HCT116 (cell line): Measurements from ENCODE around the gene ARHGAP9. TPM values are rescaled to one million over a fixed set of nuclear protein-coding genes. Genes with fewer than 3 reads are reported as not detected.

Source experiments
- ATAC-seq: fragments of 200-7000 bp; cut with Tn5 transposase; 2 replicates; pipeline ENCODE4 v1.9.1; 2020; ENCODE audit warnings: mild to moderate bottlenecking, moderate library complexity
- BruUV-seq: library from RNA; stranded (reverse); fragments of 400-500 nt; replicated peaks from 2 replicates; lab custom pipeline; 2021; lab: Mats Ljungman, UMichigan
- CTCF ChIA-PET: fragments of 300-600 bp; sonication (Branson Sonifier 250); formaldehyde crosslinking; loops from one replicate; lab custom pipeline; 2021; ENCODE audit warnings: antibody characterized with exemption; lab: Charles Lee
- POLR2A ChIA-PET: fragments of 300-600, 350-600 bp; sonication (Branson Sonifier 250); formaldehyde crosslinking; loops from one replicate; lab custom pipeline; 2021; ENCODE audit warnings: antibody characterized with exemption; lab: Charles Lee
- RAD21 ChIA-PET, 2 experiments: fragments of 300-600 bp; sonication (Branson Sonifier 250); formaldehyde crosslinking; loops; one replicate each; lab custom pipeline; 2023; ENCODE audit warnings: low total read pairs in 2 of 2; ENCODE audit not compliant: uncharacterized antibody in 2 of 2, unreplicated experiment in 2 of 2, low non-redundant PET in 1 of 2; lab: Charles Lee
- DNase-seq: peaks from one replicate; pipeline ENCODE4 v3.0.0-alpha.2; 2010; ENCODE audit warnings: low read depth, low spot score
- H2AFZ ChIP-seq: fragments of 200-600 bp; shearing (Covaris generic), sonication (generic); 2 replicates; pipeline ENCODE4 v1.6.1; 2017; ENCODE audit warnings: low read depth, mixed run types, mixed read lengths, antibody characterized with exemption, low read length; ENCODE audit not compliant: poor library complexity, severe bottlenecking
- H3K27ac ChIP-seq: 2 replicates; pipeline ENCODE4 v1.5.1; 2012; ENCODE audit warnings: low read depth, low read length
- H3K27me3 ChIP-seq: fragments of 200-600 bp; sonication (generic); 2 replicates; pipeline ENCODE4 v1.6.1; 2016; ENCODE audit warnings: mixed run types, low read length, mixed read lengths; ENCODE audit not compliant: insufficient read depth
- H3K36me3 ChIP-seq, 2 experiments: fragments of 200-500 bp in 1 of 2; fragments of 200-600 bp in 1 of 2; sonication (Bioruptor generic) in 1 of 2; sonication (generic) in 1 of 2; 2 replicates each; pipeline versions ENCODE4 v1.5.1 to v1.6.1; 2014 to 2016; ENCODE audit warnings: low read length in 2 of 2, inconsistent platforms in 1 of 2, mixed read lengths in 1 of 2, mixed run types in 1 of 2; ENCODE audit not compliant: insufficient read depth in 2 of 2, control insufficient read depth in 1 of 2
- H3K4me1 ChIP-seq, 2 experiments: fragments of 200-600 bp in 1 of 2; sonication (generic) in 1 of 2; 2 replicates each; pipeline versions ENCODE4 v1.5.1 to v1.6.1; 2012 to 2017; ENCODE audit warnings: low read length in 2 of 2, inconsistent platforms in 1 of 2, mild to moderate bottlenecking in 1 of 2, mixed read lengths in 1 of 2, mixed run types in 1 of 2, moderate library complexity in 1 of 2; ENCODE audit not compliant: insufficient read depth in 2 of 2, control insufficient read depth in 1 of 2
- H3K4me2 ChIP-seq: fragments of 200-600 bp; sonication (generic); 2 replicates; pipeline ENCODE4 v1.6.1; 2017; ENCODE audit warnings: mixed run types, low read length, mixed read lengths
- H3K4me3 ChIP-seq, 2 experiments: fragments of 200-600 bp in 1 of 2; sonication (generic) in 1 of 2; replicated peaks in 1 of 2; 2 replicates each; pipeline ENCODE4 v1.5.1; 2011 to 2016; ENCODE audit warnings: low read length in 2 of 2, control low read depth in 1 of 2, low read depth in 1 of 2, mild to moderate bottlenecking in 1 of 2, mixed read lengths in 1 of 2, mixed run types in 1 of 2
- H3K79me2 ChIP-seq: fragments of 200-600 bp; sonication (generic); 2 replicates; pipeline ENCODE4 v1.6.1; 2017; ENCODE audit warnings: mild to moderate bottlenecking, mixed run types, low read length, moderate library complexity, mixed read lengths; ENCODE audit not compliant: insufficient read depth
- H3K9ac ChIP-seq: fragments of 200-600 bp; sonication (generic); 2 replicates; pipeline ENCODE4 v1.6.1; 2016; ENCODE audit warnings: low read length, mixed read lengths
- H3K9me2 ChIP-seq: fragments of 200-600 bp; sonication (generic), shearing (Covaris generic); 2 replicates; pipeline ENCODE4 v1.6.1; 2017; ENCODE audit warnings: mixed run types, mild to moderate bottlenecking, moderate library complexity; ENCODE audit not compliant: insufficient read depth
- H3K9me3 ChIP-seq, 2 experiments: fragments of 200-500 bp in 1 of 2; fragments of 200-600 bp in 1 of 2; sonication (Bioruptor generic) in 1 of 2; sonication (generic) in 1 of 2; 2 replicates each; pipeline ENCODE4 v1.6.1; 2014 to 2017; ENCODE audit warnings: low read length in 2 of 2, mixed read lengths in 2 of 2, inconsistent platforms in 1 of 2, low read depth in 1 of 2, mild to moderate bottlenecking in 1 of 2, mixed run types in 1 of 2, moderate library complexity in 1 of 2; ENCODE audit not compliant: control insufficient read depth in 1 of 2, insufficient read depth in 1 of 2
- H4K20me1 ChIP-seq: fragments of 200-600 bp; sonication (generic), shearing (Covaris generic); 2 replicates; pipeline ENCODE4 v1.6.1; 2017; ENCODE audit warnings: mixed run types, mild to moderate bottlenecking, moderate library complexity; ENCODE audit not compliant: insufficient read depth
- RAD21 ChIP-seq: IDR thresholded peaks from 2 replicates; pipeline ENCODE4 v1.6.1; 2012; ENCODE audit warnings: low read depth, mild to moderate bottlenecking
- intact Hi-C: fragments of 100-400 bp; cut with micrococcal nuclease; formaldehyde crosslinking; loops from 2 replicates; pipeline ENCODE4 v1.10.0; 2022
- total RNA-seq: library from RNA; stranded (reverse); gene quantifications from one replicate; pipeline ENCODE4 v1.2.1, GENCODE V29; 2021; ENCODE audit not compliant: unreplicated experiment
- TF ChIP-seq, protein P1 (sequence below): IDR thresholded peaks from 2 replicates; pipeline ENCODE4 v1.6.1; 2012; ENCODE audit warnings: low read depth

ARHGAP9 gene
- total RNA-seq, 1 experiment from 2014 or later: 0.84 TPM

DNA sequence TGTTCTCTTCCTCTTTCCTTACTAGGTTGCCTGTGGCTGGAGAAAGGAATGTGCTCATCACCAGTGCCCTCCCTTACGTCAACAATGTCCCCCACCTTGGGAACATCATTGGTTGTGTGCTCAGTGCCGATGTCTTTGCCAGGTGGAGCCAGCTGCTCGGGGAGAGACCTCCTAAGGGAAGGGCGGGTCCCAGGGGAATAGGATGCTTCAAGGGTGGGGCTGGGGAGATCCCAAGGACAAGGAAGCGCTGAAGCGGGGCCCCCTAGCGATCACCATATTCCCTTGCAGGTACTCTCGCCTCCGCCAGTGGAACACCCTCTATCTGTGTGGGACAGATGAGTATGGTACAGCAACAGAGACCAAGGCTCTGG is 18.5 kb upstream of the ARHGAP9 start (continued):
- TF ChIP-seq, protein P1, sequence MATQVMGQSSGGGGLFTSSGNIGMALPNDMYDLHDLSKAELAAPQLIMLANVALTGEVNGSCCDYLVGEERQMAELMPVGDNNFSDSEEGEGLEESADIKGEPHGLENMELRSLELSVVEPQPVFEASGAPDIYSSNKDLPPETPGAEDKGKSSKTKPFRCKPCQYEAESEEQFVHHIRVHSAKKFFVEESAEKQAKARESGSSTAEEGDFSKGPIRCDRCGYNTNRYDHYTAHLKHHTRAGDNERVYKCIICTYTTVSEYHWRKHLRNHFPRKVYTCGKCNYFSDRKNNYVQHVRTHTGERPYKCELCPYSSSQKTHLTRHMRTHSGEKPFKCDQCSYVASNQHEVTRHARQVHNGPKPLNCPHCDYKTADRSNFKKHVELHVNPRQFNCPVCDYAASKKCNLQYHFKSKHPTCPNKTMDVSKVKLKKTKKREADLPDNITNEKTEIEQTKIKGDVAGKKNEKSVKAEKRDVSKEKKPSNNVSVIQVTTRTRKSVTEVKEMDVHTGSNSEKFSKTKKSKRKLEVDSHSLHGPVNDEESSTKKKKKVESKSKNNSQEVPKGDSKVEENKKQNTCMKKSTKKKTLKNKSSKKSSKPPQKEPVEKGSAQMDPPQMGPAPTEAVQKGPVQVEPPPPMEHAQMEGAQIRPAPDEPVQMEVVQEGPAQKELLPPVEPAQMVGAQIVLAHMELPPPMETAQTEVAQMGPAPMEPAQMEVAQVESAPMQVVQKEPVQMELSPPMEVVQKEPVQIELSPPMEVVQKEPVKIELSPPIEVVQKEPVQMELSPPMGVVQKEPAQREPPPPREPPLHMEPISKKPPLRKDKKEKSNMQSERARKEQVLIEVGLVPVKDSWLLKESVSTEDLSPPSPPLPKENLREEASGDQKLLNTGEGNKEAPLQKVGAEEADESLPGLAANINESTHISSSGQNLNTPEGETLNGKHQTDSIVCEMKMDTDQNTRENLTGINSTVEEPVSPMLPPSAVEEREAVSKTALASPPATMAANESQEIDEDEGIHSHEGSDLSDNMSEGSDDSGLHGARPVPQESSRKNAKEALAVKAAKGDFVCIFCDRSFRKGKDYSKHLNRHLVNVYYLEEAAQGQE: no peak

DNA sequence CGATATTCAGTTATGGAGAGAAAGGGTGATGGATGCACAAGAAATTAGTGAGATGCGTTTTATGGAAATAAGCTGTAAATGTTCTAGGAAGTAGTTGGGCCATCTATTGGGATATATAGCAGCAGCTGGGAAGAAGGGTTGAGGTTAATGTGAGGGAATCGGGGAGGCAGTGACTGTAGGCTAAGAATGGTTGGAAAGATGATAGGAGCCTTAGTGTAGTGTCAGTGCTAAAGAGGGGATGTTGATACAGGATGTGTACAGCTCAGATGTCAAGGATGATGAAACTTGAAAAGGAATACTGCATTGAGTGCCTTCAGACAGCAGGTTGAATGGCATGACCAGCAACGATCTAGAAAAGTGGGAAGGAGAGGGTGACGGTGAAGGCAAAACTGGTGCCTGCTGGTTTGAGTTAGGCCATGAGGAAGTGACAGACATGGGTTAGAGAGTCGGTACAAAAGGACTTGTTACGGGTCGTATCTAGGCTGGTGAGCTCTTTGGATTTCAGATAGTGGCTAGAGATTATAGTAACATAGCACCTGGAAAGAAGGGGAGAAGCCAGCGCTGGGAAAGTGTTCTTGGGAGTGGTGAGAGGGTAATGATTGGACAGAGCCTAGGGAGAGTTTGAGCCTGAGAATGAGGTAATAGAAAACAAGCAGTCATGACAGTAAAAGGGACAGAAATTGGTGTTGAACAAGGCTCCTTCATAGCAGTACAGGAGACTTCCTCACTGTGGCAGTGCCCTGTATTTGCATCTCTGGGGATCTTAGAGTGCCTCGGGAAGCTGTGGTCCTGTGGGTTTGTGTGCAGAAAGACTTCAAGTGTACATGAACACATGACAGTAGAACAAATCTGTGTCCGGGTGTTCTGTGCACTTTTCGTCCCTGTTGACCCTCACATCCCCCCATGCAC is 17.8 kb upstream of the ARHGAP9 start:
- no TSS peak for BruUV-seq
- RAD21 ChIA-PET: no interaction called here
- POLR2A ChIA-PET: no interaction called here
- Histone ChIP-seq H3K4me1 (no peaks in the 10 kb centered on the region), H3K27me3 (no peaks in the 10 kb centered on the region), H3K4me3 (no peak overlapping the region), H2AFZ (no peak overlapping the region), H3K9ac (no peak overlapping the region), H3K36me3 (peaks cover 35 to 56% of the 10 kb centered on the region in 2 experiments), H3K9me2 (no peaks in the 10 kb centered on the region), H3K27ac (no peak overlapping the region), H3K4me2 (no peak overlapping the region), H4K20me1 (no peaks in the 10 kb centered on the region), H3K9me3 (no peaks in the 10 kb centered on the region), H3K79me2 (peaks cover 3% of the 10 kb centered on the region; the same call in 1 of the 2 replicates)
- ATAC-seq (peak; percentile 38; the same call in 1 of the 2 replicates), DNase-seq (no peak)
- TF ChIP-seq RAD21: no peak
- CTCF ChIA-PET: no interaction called here
- intact Hi-C loops: no loop called here
